ENCODE data around the gene CTNNA2.

DNA sequence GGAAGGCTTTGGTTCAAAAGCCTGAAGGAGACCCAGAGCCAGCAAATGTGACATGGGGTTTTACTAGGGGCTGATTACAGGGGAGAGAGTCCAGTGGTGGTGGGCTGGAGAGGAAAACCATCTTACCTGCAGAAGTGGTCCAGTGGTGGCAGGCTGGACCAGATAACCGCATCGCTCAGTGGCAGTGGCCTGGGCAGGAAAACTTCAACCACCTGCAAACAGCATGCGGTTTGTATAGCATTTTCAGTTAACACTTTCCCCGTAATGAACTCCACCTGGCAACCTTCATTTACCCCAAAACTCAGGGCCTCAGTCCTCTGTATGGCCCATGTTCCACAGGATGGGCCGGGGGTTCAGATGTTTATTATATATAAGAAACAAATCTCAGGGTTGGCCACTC is 677.3 kb downstream of the CTNNA2 start:
- TF ChIP-seq SIN3A (IDR thresholded peaks at IDR 0.05; ENCODE audit: borderline replicate concordance, insufficient read depth, low read depth, low read length) = no peak
- TF ChIP-seq REST (IDR thresholded peaks at IDR 0.05; ENCODE audit: insufficient read depth in 1 of 2, low read depth in 2 of 2, low read length in 1 of 2) = no peak
- no peak for TF ChIP-seq POLR2AphosphoS5 (IDR thresholded peaks at IDR 0.05; ENCODE audit: low read depth, low read length)
- TF ChIP-seq, protein P1, sequence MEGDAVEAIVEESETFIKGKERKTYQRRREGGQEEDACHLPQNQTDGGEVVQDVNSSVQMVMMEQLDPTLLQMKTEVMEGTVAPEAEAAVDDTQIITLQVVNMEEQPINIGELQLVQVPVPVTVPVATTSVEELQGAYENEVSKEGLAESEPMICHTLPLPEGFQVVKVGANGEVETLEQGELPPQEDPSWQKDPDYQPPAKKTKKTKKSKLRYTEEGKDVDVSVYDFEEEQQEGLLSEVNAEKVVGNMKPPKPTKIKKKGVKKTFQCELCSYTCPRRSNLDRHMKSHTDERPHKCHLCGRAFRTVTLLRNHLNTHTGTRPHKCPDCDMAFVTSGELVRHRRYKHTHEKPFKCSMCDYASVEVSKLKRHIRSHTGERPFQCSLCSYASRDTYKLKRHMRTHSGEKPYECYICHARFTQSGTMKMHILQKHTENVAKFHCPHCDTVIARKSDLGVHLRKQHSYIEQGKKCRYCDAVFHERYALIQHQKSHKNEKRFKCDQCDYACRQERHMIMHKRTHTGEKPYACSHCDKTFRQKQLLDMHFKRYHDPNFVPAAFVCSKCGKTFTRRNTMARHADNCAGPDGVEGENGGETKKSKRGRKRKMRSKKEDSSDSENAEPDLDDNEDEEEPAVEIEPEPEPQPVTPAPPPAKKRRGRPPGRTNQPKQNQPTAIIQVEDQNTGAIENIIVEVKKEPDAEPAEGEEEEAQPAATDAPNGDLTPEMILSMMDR (IDR thresholded peaks at IDR 0.05) = no peak
- TF ChIP-seq TCF7L2 (IDR thresholded peaks at IDR 0.05; ENCODE audit: low read depth, low read length) = no peak

Data from Panc1 (cell line).